Fibroblast of lung (primary cell): ENCODE data around the gene OST4.

ENCODE experiments used
- CTCF ChIP-seq, 2 donors: IDR thresholded peaks in 1 of 2; conservative IDR thresholded peaks in 1 of 2; 1 replicate in 1 of 2; 2 replicates in 1 of 2; pipeline ENCODE4 v1.5.1; 2011 to 2012; ENCODE audit warnings: low read length in 2 of 2, control low read depth in 1 of 2, inconsistent platforms in 1 of 2, low read depth in 1 of 2, mild to moderate bottlenecking in 1 of 2
- EZH2 ChIP-seq: IDR thresholded peaks from 2 replicates; pipeline ENCODE4 v1.5.1; 2012; ENCODE audit warnings: low read length, control low read depth, mild to moderate bottlenecking; ENCODE audit errors: missing control alignments

GRCh38 chr2:27053321-27053720 is 18.1 kb downstream of the OST4 start:
- TF ChIP-seq CTCF (conservative IDR thresholded peaks at IDR 0.05 in 1 of 2, IDR thresholded peaks at IDR 0.05 in 1 of 2; ENCODE audit: low read depth in 1 of 2, low read length in 2 of 2): no peak
- no peak for TF ChIP-seq EZH2
